Measurements from ENCODE around the gene TBC1D4.
"Not testable (repeated sequence)": the region's sequence is repeated elsewhere in the genome, so short reads cannot be mapped to it uniquely, and the experiment has no call there.

Gene TBC1D4

GRCh38 chr13:75353781-75354193 is 128.2 kb downstream of the TBC1D4 start:
- DNase-seq, result no peak

GRCh38 chr13:75352641-75353327 is 129.2 kb downstream of the TBC1D4 start:
- no peak for DNase-seq

GRCh38 chr13:75351538-75351937 is 130.4 kb downstream of the TBC1D4 start:
- DNase-seq, result not testable (repeated sequence)

GRCh38 chr13:75347925-75348324 is 134.0 kb downstream of the TBC1D4 start:
- no peak for DNase-seq

- DNase-seq, result no peak
Measured at GRCh38 chr13:75347457-75347856, 134.5 kb downstream of the TBC1D4 start.

GRCh38 chr13:75345193-75345592 is 136.8 kb downstream of the TBC1D4 start:
- DNase-seq, result no peak

GRCh38 chr13:75341028-75341427 is 140.9 kb downstream of the TBC1D4 start:
- DNase-seq, result no peak

- DNase-seq, result no peak
Measured at GRCh38 chr13:75339635-75340374, 142.2 kb downstream of the TBC1D4 start.

- DNase-seq, result no peak
Measured at GRCh38 chr13:75334634-75335447, 147.1 kb downstream of the TBC1D4 start.

- DNase-seq, result no peak
Measured at GRCh38 chr13:75333103-75333502, 148.9 kb downstream of the TBC1D4 start.

GRCh38 chr13:75331792-75332349 is 150.1 kb downstream of the TBC1D4 start:
- no peak for DNase-seq

GRCh38 chr13:75330770-75331169 is 151.2 kb downstream of the TBC1D4 start:
- DNase-seq, result no peak

GRCh38 chr13:75329723-75330122 is 152.2 kb downstream of the TBC1D4 start:
- DNase-seq, result no peak

GRCh38 chr13:75329097-75329496 is 152.9 kb downstream of the TBC1D4 start:
- DNase-seq, result no peak

GRCh38 chr13:75327135-75327510 is 154.8 kb downstream of the TBC1D4 start:
- DNase-seq, result no peak

- DNase-seq, result no peak
Measured at GRCh38 chr13:75326173-75327134, 155.5 kb downstream of the TBC1D4 start.

GRCh38 chr13:75325711-75326110 is 156.3 kb downstream of the TBC1D4 start:
- no peak for DNase-seq

- no peak for DNase-seq
Measured at GRCh38 chr13:75324413-75324940, 157.5 kb downstream of the TBC1D4 start.

GRCh38 chr13:75321084-75321483 is 160.9 kb downstream of the TBC1D4 start:
- DNase-seq, result no peak

- DNase-seq, result no peak
Measured at GRCh38 chr13:75319254-75319653, 162.7 kb downstream of the TBC1D4 start.

- DNase-seq, result no peak
Measured at GRCh38 chr13:75318138-75318833, 163.7 kb downstream of the TBC1D4 start.
